Activated CD8-positive, alpha-beta T cell treated with anti-CD3 and anti-CD28 coated beads for 36 hours (primary cell): ENCODE measurements around the gene RAI1. TPM values are rescaled to one million over a fixed set of nuclear protein-coding genes. Genes with fewer than 3 reads are reported as not detected.
A peak's percentile ranks its signal among the peaks of the same experiment; 100 is the strongest.

Source experiments
- ATAC-seq: fragments of 200-7000 bp; cut with Tn5 transposase; one replicate; pipeline ENCODE4 v1.10.0; 2021; ENCODE audit warnings: mild to moderate bottlenecking, moderate library complexity
- CTCF ChIA-PET: fragments of 350-600 bp; sonication (Branson Sonifier 250); formaldehyde crosslinking; loops from one replicate; lab custom pipeline; 2021; ENCODE audit warnings: antibody characterized with exemption; lab: Charles Lee
- POLR2A ChIA-PET: fragments of 350-600 bp; sonication (Branson Sonifier 250); formaldehyde crosslinking; loops from one replicate; lab custom pipeline; 2021; ENCODE audit warnings: antibody characterized with exemption; lab: Charles Lee
- DNase-seq: peaks from one replicate; pipeline ENCODE4 v3.0.0-alpha.2; 2020
- H3K27ac Mint-ChIP-seq: one replicate; pipeline ENCODE4 v1.8.0; 2021; ENCODE audit warnings: mild to moderate bottlenecking, mixed read lengths
- H3K27me3 Mint-ChIP-seq: one replicate; pipeline ENCODE4 v1.8.0; 2021; ENCODE audit warnings: mixed read lengths
- H3K36me3 Mint-ChIP-seq: one replicate; pipeline ENCODE4 v1.8.0; 2021; ENCODE audit warnings: low read depth, mixed read lengths
- H3K4me1 Mint-ChIP-seq: one replicate; pipeline ENCODE4 v1.8.0; 2021; ENCODE audit warnings: low read depth, mixed read lengths
- H3K4me3 Mint-ChIP-seq: one replicate; pipeline ENCODE4 v1.8.0; 2021; ENCODE audit warnings: mild to moderate bottlenecking, moderate library complexity, mixed read lengths
- H3K9me3 Mint-ChIP-seq: one replicate; pipeline ENCODE4 v1.8.0; 2021; ENCODE audit warnings: mixed read lengths
- intact Hi-C: fragments of 100-400 bp; cut with micrococcal nuclease; formaldehyde crosslinking; loops from one replicate; pipeline ENCODE4 v1.10.0; 2022
- total RNA-seq, 2 experiments: library from RNA; stranded (reverse); gene quantifications; one replicate each; pipeline ENCODE4 v1.2.3, GENCODE V29; 2021
- TF ChIP-seq, protein P1 (sequence below): fragments of 200-600 bp; IDR thresholded peaks from one replicate; pipeline ENCODE4 v1.8.0; 2022; ENCODE audit warnings: antibody characterized with exemption, mild to moderate bottlenecking

The RAI1 gene
- total RNA-seq, 2 experiments from 2014 or later = 18.1 to 20.3 TPM

DNA sequence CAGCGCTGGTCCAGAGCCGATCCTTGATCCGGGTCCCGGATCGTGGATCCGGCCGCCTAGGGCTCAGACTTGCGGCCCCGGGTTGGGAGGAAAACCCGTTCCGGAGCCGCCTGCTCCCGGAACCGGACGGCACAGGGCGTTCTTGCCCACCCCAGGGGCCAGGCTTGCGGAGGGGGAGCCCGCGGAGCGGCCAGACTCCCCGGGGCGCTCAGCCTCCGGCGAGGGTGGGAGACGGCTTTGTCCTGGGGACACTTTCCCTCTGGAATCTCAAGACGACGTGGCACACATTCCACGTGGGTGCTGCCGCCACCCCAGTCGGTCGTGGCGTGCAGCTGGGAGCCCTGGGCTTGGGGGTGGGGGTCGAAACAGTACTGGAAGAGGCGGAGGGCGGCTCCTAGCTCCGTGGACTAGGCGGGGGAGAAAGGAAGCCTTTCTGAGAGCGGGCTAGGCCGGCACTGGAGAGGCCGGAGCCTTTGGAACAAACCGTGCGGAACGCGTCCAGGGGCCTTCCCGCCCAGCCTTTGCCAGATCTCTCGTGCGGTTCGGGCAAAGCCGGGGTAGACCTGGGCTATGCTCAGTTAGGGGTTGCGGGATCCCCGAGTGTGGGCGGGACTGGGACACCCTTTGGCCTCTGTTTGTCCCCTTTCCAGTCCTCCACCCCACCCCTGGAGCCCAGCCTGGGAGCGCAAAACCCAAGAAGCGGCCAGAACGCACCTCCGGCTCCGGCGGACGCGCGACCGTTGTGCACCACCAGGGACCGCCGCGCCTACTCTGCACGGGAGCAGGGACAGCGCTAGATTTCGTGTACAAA is 129.0 kb downstream of the RAI1 start:
- POLR2A ChIA-PET = interaction anchor here (0.6 to 3.0 kb wide), 9 partner anchors 8 to 207 kb away, joined by 3 to 11 read pairs (median 5); no protein-coding TSS in a partner anchor
- intact Hi-C loops = no loop called here
- H3K36me3 Mint-ChIP-seq = peaks cover 22% of the 10 kb centered on the region
- H3K9me3 Mint-ChIP-seq = no peaks in the 10 kb centered on the region
- DNase-seq = no peak
- no peak overlapping the region for H3K27ac Mint-ChIP-seq
- no peak for ATAC-seq
- H3K4me1 Mint-ChIP-seq = peaks cover 25% of the 10 kb centered on the region
- TF ChIP-seq, protein P1, sequence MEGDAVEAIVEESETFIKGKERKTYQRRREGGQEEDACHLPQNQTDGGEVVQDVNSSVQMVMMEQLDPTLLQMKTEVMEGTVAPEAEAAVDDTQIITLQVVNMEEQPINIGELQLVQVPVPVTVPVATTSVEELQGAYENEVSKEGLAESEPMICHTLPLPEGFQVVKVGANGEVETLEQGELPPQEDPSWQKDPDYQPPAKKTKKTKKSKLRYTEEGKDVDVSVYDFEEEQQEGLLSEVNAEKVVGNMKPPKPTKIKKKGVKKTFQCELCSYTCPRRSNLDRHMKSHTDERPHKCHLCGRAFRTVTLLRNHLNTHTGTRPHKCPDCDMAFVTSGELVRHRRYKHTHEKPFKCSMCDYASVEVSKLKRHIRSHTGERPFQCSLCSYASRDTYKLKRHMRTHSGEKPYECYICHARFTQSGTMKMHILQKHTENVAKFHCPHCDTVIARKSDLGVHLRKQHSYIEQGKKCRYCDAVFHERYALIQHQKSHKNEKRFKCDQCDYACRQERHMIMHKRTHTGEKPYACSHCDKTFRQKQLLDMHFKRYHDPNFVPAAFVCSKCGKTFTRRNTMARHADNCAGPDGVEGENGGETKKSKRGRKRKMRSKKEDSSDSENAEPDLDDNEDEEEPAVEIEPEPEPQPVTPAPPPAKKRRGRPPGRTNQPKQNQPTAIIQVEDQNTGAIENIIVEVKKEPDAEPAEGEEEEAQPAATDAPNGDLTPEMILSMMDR = no peak
- CTCF ChIA-PET = interaction anchor here (1.9 to 8.2 kb wide), 2 partner anchors 10 to 52 kb away, joined by 6 to 104 read pairs; no protein-coding TSS in a partner anchor
- H3K27me3 Mint-ChIP-seq = no peaks in the 10 kb centered on the region
- H3K4me3 Mint-ChIP-seq = no peak overlapping the region

DNA sequence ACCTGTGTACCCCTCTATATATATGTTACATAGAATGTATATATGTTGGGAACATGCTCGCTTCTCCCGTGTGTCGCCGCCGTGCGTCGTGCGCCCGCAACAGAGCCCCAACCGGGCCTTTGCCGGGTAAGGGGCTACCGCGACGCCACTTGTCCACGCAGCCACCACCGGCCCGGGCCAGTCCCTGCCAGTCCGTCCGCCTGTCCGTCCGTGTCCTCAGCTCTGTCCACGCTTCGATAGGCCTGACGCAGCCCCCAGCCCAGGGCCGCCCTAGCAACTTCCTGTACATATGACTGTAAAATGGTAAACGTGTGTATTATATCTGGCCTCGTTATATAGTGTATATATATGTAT is 129.6 kb downstream of the RAI1 start:
- intact Hi-C loops = no loop called here
- ChIA-PET POLR2A (interaction anchor here (0.6 to 2.8 kb wide), 7 partner anchors 7 to 63 kb away, joined by 3 to 21 read pairs (median 7); no protein-coding TSS in a partner anchor), CTCF (interaction anchor here (1.3 to 8.2 kb wide), 5 partner anchors 10 to 58 kb away, joined by 3 to 104 read pairs (median 9); no protein-coding TSS in a partner anchor)
- Mint-ChIP-seq H3K9me3 (no peaks in the 10 kb centered on the region), H3K4me3 (no peak overlapping the region), H3K27me3 (no peaks in the 10 kb centered on the region), H3K4me1 (peaks cover 23% of the 10 kb centered on the region), H3K36me3 (peaks cover 23% of the 10 kb centered on the region), H3K27ac (no peak overlapping the region)
- DNase-seq (no peak), ATAC-seq (no peak)
- TF ChIP-seq, protein P1 = no peak

DNA sequence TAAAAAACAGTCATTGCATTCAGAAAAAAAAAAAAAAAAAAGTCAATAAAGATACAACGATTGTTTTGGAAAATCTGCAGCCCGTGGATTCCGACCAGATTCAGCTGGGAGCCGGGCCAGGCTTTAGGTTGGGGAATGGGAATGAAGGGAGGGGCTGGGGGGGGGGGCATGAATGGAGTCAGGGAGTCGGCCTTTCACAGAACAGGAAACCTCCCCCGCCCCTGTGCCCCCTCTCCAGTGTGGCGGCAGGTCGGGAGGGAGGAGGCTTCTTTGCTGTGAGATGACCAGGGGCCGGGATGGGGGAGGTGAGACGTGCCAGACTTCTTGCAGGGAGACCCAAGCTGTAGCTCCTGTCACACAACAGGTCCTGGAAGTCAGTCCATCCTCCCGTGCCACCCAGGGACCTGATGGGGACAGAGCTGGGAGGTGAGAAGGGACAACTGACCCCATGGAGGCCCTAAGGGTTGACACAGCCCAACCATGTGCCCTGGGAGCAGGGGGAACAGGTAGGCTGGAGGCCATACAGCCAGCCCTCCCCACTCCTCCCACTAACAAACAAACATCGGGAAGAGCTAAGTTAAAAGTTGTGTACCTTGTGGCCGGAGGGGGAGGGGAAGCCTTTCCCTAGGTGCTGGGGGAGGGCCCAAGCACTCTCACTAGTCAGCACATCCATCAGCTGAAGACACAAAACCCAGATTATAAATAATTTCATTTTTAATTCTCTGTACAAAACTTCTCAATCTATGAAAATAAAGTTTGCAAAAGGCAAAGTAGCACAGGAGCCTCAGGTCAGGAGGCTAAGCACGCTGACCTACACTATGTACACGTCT is 130.3 kb downstream of the RAI1 start:
- intact Hi-C loops = no loop called here
- ChIA-PET POLR2A (interaction anchor here (0.5 to 2.6 kb wide), 14 partner anchors 9 to 1475 kb away, joined by 3 to 21 read pairs (median 6); partner anchors contain the start of genes RAI1 and SREBF1), CTCF (interaction anchor here (0.6 to 8.2 kb wide), 23 partner anchors 9 to 222 kb away, joined by 3 to 104 read pairs (median 5); partner anchors contain the start of gene SREBF1)
- peak; percentile 4 for ATAC-seq
- H3K4me1 Mint-ChIP-seq = peaks cover 22% of the 10 kb centered on the region
- TF ChIP-seq, protein P1 = no peak
- peak overlapping the region; percentile 16 for H3K27ac Mint-ChIP-seq
- no peak for DNase-seq
- H3K9me3 Mint-ChIP-seq = no peaks in the 10 kb centered on the region
- no peak overlapping the region for H3K4me3 Mint-ChIP-seq
- H3K36me3 Mint-ChIP-seq = peaks cover 23% of the 10 kb centered on the region
- H3K27me3 Mint-ChIP-seq = no peaks in the 10 kb centered on the region

DNA sequence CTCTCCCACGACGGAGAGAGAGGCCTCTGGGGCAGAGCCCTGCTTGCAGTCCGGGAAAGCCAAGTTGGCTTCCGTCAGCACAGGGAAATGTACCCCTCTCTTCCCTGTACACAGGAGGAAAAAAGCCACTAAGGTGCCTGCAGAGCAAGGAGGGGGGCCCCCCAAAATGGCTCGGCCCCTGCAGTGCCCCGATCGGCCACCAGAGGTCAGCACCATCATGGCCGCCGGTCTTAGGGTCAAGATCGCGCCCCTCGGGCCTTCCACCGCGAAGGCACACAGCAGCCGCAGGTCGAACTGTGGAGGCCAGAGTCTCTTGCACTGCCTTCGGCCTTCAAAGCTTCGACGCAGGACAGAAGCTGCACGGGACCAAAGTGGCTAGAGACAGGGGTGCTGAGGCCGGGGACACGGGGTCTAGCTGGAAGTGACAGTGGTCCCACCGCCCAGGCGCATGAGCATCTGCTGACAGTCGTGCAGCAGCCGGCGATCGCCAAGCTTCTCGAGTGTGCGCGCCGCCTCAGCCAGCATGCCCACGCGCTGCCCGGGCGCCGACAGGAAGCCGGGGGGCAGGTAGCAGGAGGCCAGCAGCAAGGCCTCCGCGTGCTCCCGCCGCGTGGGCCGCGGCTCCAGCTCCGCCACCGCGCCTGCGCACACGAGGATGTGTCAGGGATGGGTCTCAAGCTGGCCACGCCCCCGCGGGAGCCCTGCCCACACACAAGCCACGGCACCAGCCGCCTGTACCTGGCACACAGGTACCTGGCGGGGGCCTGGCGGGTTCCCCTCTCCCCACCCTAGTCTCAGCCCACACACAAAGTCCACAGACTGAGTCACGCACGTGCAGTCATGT is 131.2 kb downstream of the RAI1 start:
- intact Hi-C loops = no loop called here
- Mint-ChIP-seq H3K27me3 (no peaks in the 10 kb centered on the region), H3K27ac (peak overlapping the region; percentile 75), H3K4me3 (no peak overlapping the region), H3K9me3 (no peaks in the 10 kb centered on the region), H3K4me1 (peaks cover 22% of the 10 kb centered on the region), H3K36me3 (peaks cover 31% of the 10 kb centered on the region)
- ATAC-seq (peak; percentile 59), DNase-seq (peak; percentile 74)
- ChIA-PET CTCF (interaction anchor here (0.5 to 8.2 kb wide), 29 partner anchors 8 to 221 kb away, joined by 3 to 104 read pairs (median 5); partner anchors contain the start of gene SREBF1), POLR2A (interaction anchor here (0.6 to 2.6 kb wide), 15 partner anchors 9 to 148 kb away, joined by 3 to 21 read pairs (median 7); partner anchors contain the start of genes RAI1 and SREBF1)
- TF ChIP-seq, protein P1 = peak; percentile 99
